ENCODE data around the gene KIF16B. TPM values are rescaled to one million over a fixed set of nuclear protein-coding genes. Genes with fewer than 3 reads are reported as not detected.
"Not testable (repeated sequence)": the region's sequence is repeated elsewhere in the genome, so short reads cannot be mapped to it uniquely, and the experiment has no call there.

The KIF16B gene
- total RNA-seq, 1 donor from 2014 or later, result 8.1 TPM

GRCh38 chr20:16607364-16608276, 34.4 kb upstream of the KIF16B start:
- Mint-ChIP-seq H3K4me3 (no peak overlapping the region), H3K36me3 (ENCODE audit: low read depth) (no peaks in the 10 kb centered on the region), H3K4me1 (no peaks in the 10 kb centered on the region), H3K27me3 (peaks cover 3% of the 10 kb centered on the region), H3K27ac (no peak overlapping the region), H3K9me3 (no peaks in the 10 kb centered on the region)
- intact Hi-C loops (cut with micrococcal nuclease), result no loop called here
- DNase-seq, result no peak

- Mint-ChIP-seq H3K36me3 (ENCODE audit: low read depth) (no peaks in the 10 kb centered on the region), H3K27ac (no peak overlapping the region), H3K4me1 (no peaks in the 10 kb centered on the region), H3K4me3 (no peak overlapping the region), H3K27me3 (peaks cover 3% of the 10 kb centered on the region), H3K9me3 (no peaks in the 10 kb centered on the region)
- no peak for DNase-seq
- intact Hi-C loops (cut with micrococcal nuclease), result no loop called here
Observed at GRCh38 chr20:16606468-16607070, 33.3 kb upstream of the KIF16B start.

GRCh38 chr20:16601047-16601446, 27.8 kb upstream of the KIF16B start:
- intact Hi-C loops (cut with micrococcal nuclease), result no loop called here
- Mint-ChIP-seq H3K36me3 (ENCODE audit: low read depth) (no peaks in the 10 kb centered on the region), H3K27ac (no peak overlapping the region), H3K9me3 (no peaks in the 10 kb centered on the region), H3K4me3 (no peak overlapping the region), H3K27me3 (peaks cover 4% of the 10 kb centered on the region), H3K4me1 (peaks cover 4% of the 10 kb centered on the region)
- no peak for DNase-seq

GRCh38 chr20:16599257-16599656, 26.0 kb upstream of the KIF16B start:
- no peak overlapping the region for H3K27ac Mint-ChIP-seq
- no peaks in the 10 kb centered on the region for H3K9me3 Mint-ChIP-seq
- peaks cover 8% of the 10 kb centered on the region for H3K27me3 Mint-ChIP-seq
- intact Hi-C loops (cut with micrococcal nuclease), result loop anchor here (2.0 kb wide), 1 partner anchor 24 kb away; no protein-coding TSS in a partner anchor
- DNase-seq, result no peak
- no peak overlapping the region for H3K4me3 Mint-ChIP-seq
- peaks cover 4% of the 10 kb centered on the region for H3K4me1 Mint-ChIP-seq
- no peaks in the 10 kb centered on the region for H3K36me3 Mint-ChIP-seq (ENCODE audit: low read depth)

- Mint-ChIP-seq H3K4me3 (no peak overlapping the region), H3K9me3 (no peaks in the 10 kb centered on the region), H3K27me3 (peaks cover 19% of the 10 kb centered on the region), H3K36me3 (ENCODE audit: low read depth) (no peaks in the 10 kb centered on the region), H3K27ac (no peak overlapping the region), H3K4me1 (peaks cover 4% of the 10 kb centered on the region)
- no peak for DNase-seq
- intact Hi-C loops (cut with micrococcal nuclease), result no loop called here
Observed at GRCh38 chr20:16596991-16597390, 23.7 kb upstream of the KIF16B start.

- intact Hi-C loops (cut with micrococcal nuclease); H3K9me3 Mint-ChIP-seq; H3K4me3 Mint-ChIP-seq; H3K27ac Mint-ChIP-seq; H3K36me3 Mint-ChIP-seq (ENCODE audit: low read depth); DNase-seq; H3K4me1 Mint-ChIP-seq: not testable (repeated sequence)
- peaks cover 21% of the 10 kb centered on the region for H3K27me3 Mint-ChIP-seq
Observed at GRCh38 chr20:16596404-16596803, 23.2 kb upstream of the KIF16B start.

- peaks cover 20% of the 10 kb centered on the region for H3K27me3 Mint-ChIP-seq
- peaks cover 4% of the 10 kb centered on the region for H3K4me1 Mint-ChIP-seq
- no peaks in the 10 kb centered on the region for H3K36me3 Mint-ChIP-seq (ENCODE audit: low read depth)
- no peak overlapping the region for H3K27ac Mint-ChIP-seq
- no peaks in the 10 kb centered on the region for H3K9me3 Mint-ChIP-seq
- intact Hi-C loops (cut with micrococcal nuclease), result no loop called here
- no peak overlapping the region for H3K4me3 Mint-ChIP-seq
- DNase-seq, result no peak
Observed at GRCh38 chr20:16595376-16595775, 22.1 kb upstream of the KIF16B start.

- Mint-ChIP-seq H3K27me3 (peaks cover 15% of the 10 kb centered on the region), H3K36me3 (ENCODE audit: low read depth) (no peaks in the 10 kb centered on the region), H3K4me1 (no peaks in the 10 kb centered on the region), H3K9me3 (no peaks in the 10 kb centered on the region), H3K27ac (no peak overlapping the region), H3K4me3 (no peak overlapping the region)
- no peak for DNase-seq
- intact Hi-C loops (cut with micrococcal nuclease), result no loop called here
Observed at GRCh38 chr20:16590041-16590633, 16.9 kb upstream of the KIF16B start.

GRCh38 chr20:16589623-16590022, 16.4 kb upstream of the KIF16B start:
- no peak overlapping the region for H3K4me3 Mint-ChIP-seq
- no peaks in the 10 kb centered on the region for H3K4me1 Mint-ChIP-seq

GRCh38 chr20:16588241-16588640, 15.0 kb upstream of the KIF16B start:
- Mint-ChIP-seq H3K9me3 (no peaks in the 10 kb centered on the region), H3K4me3 (no peak overlapping the region), H3K27ac (no peak overlapping the region), H3K36me3 (ENCODE audit: low read depth) (no peaks in the 10 kb centered on the region), H3K4me1 (no peaks in the 10 kb centered on the region), H3K27me3 (peaks cover 15% of the 10 kb centered on the region)
- no peak for DNase-seq
- intact Hi-C loops (cut with micrococcal nuclease), result no loop called here

More at GRCh38 chr20:16589623-16590022, 16.4 kb upstream of the KIF16B start:
- no peaks in the 10 kb centered on the region for H3K36me3 Mint-ChIP-seq (ENCODE audit: low read depth)
- H3K27ac Mint-ChIP-seq, result no peak overlapping the region
- H3K9me3 Mint-ChIP-seq, result no peaks in the 10 kb centered on the region
- no peak for DNase-seq
- intact Hi-C loops (cut with micrococcal nuclease), result no loop called here
- peaks cover 17% of the 10 kb centered on the region for H3K27me3 Mint-ChIP-seq

GRCh38 chr20:16587066-16587465, 13.8 kb upstream of the KIF16B start:
- intact Hi-C loops (cut with micrococcal nuclease), result no loop called here
- H3K36me3 Mint-ChIP-seq (ENCODE audit: low read depth), result no peaks in the 10 kb centered on the region

GRCh38 chr20:16583474-16583873, 10.2 kb upstream of the KIF16B start:
- Mint-ChIP-seq H3K4me3 (no peak overlapping the region), H3K4me1 (no peaks in the 10 kb centered on the region), H3K27ac (no peak overlapping the region), H3K27me3 (peaks cover 17% of the 10 kb centered on the region), H3K36me3 (ENCODE audit: low read depth) (no peaks in the 10 kb centered on the region), H3K9me3 (no peaks in the 10 kb centered on the region)
- intact Hi-C loops (cut with micrococcal nuclease), result no loop called here
- no peak for DNase-seq

More at GRCh38 chr20:16587066-16587465, 13.8 kb upstream of the KIF16B start:
- no peak overlapping the region for H3K4me3 Mint-ChIP-seq
- no peak overlapping the region for H3K27ac Mint-ChIP-seq
- H3K9me3 Mint-ChIP-seq, result no peaks in the 10 kb centered on the region
- peaks cover 17% of the 10 kb centered on the region for H3K27me3 Mint-ChIP-seq
- DNase-seq, result no peak
- H3K4me1 Mint-ChIP-seq, result no peaks in the 10 kb centered on the region

GRCh38 chr20:16581241-16581640, 8.0 kb upstream of the KIF16B start:
- no peaks in the 10 kb centered on the region for H3K9me3 Mint-ChIP-seq
- DNase-seq, result no peak
- intact Hi-C loops (cut with micrococcal nuclease), result no loop called here
- no peak overlapping the region for H3K4me3 Mint-ChIP-seq
- no peaks in the 10 kb centered on the region for H3K36me3 Mint-ChIP-seq (ENCODE audit: low read depth)
- peaks cover 17% of the 10 kb centered on the region for H3K27me3 Mint-ChIP-seq
- H3K4me1 Mint-ChIP-seq, result no peaks in the 10 kb centered on the region
- no peak overlapping the region for H3K27ac Mint-ChIP-seq

GRCh38 chr20:16580620-16581019, 7.4 kb upstream of the KIF16B start:
- H3K36me3 Mint-ChIP-seq (ENCODE audit: low read depth), result no peaks in the 10 kb centered on the region
- no peak overlapping the region for H3K4me3 Mint-ChIP-seq
- intact Hi-C loops (cut with micrococcal nuclease), result no loop called here
- H3K9me3 Mint-ChIP-seq, result no peaks in the 10 kb centered on the region
- H3K4me1 Mint-ChIP-seq, result peaks cover 2% of the 10 kb centered on the region
- H3K27me3 Mint-ChIP-seq, result peaks cover 17% of the 10 kb centered on the region
- no peak overlapping the region for H3K27ac Mint-ChIP-seq
- no peak for DNase-seq
